HCT116 (cell line): ENCODE measurements around the gene TMEM14B. TPM values are rescaled to one million over a fixed set of nuclear protein-coding genes. Genes with fewer than 3 reads are reported as not detected.

Experiments
- ATAC-seq: fragments of 200-7000 bp; cut with Tn5 transposase; 2 replicates; pipeline ENCODE4 v1.9.1; 2020; ENCODE audit warnings: mild to moderate bottlenecking, moderate library complexity
- BruUV-seq: library from RNA; stranded (reverse); fragments of 400-500 nt; replicated peaks from 2 replicates; lab custom pipeline; 2021; lab: Mats Ljungman, UMichigan
- CTCF ChIA-PET: fragments of 300-600 bp; sonication (Branson Sonifier 250); formaldehyde crosslinking; loops from one replicate; lab custom pipeline; 2021; ENCODE audit warnings: antibody characterized with exemption; lab: Charles Lee
- POLR2A ChIA-PET: fragments of 300-600, 350-600 bp; sonication (Branson Sonifier 250); formaldehyde crosslinking; loops from one replicate; lab custom pipeline; 2021; ENCODE audit warnings: antibody characterized with exemption; lab: Charles Lee
- RAD21 ChIA-PET, 2 experiments: fragments of 300-600 bp; sonication (Branson Sonifier 250); formaldehyde crosslinking; loops; one replicate each; lab custom pipeline; 2023; ENCODE audit warnings: low total read pairs in 2 of 2; ENCODE audit not compliant: uncharacterized antibody in 2 of 2, unreplicated experiment in 2 of 2, low non-redundant PET in 1 of 2; lab: Charles Lee
- DNase-seq: peaks from one replicate; pipeline ENCODE4 v3.0.0-alpha.2; 2010; ENCODE audit warnings: low read depth, low spot score
- H2AFZ ChIP-seq: fragments of 200-600 bp; shearing (Covaris generic), sonication (generic); 2 replicates; pipeline ENCODE4 v1.6.1; 2017; ENCODE audit warnings: low read depth, mixed run types, mixed read lengths, antibody characterized with exemption, low read length; ENCODE audit not compliant: poor library complexity, severe bottlenecking
- H3K27ac ChIP-seq: 2 replicates; pipeline ENCODE4 v1.5.1; 2012; ENCODE audit warnings: low read depth, low read length
- H3K27me3 ChIP-seq: fragments of 200-600 bp; sonication (generic); 2 replicates; pipeline ENCODE4 v1.6.1; 2016; ENCODE audit warnings: mixed run types, low read length, mixed read lengths; ENCODE audit not compliant: insufficient read depth
- H3K36me3 ChIP-seq, 2 experiments: fragments of 200-500 bp in 1 of 2; fragments of 200-600 bp in 1 of 2; sonication (Bioruptor generic) in 1 of 2; sonication (generic) in 1 of 2; 2 replicates each; pipeline versions ENCODE4 v1.5.1 to v1.6.1; 2014 to 2016; ENCODE audit warnings: low read length in 2 of 2, inconsistent platforms in 1 of 2, mixed read lengths in 1 of 2, mixed run types in 1 of 2; ENCODE audit not compliant: insufficient read depth in 2 of 2, control insufficient read depth in 1 of 2
- H3K4me1 ChIP-seq, 2 experiments: fragments of 200-600 bp in 1 of 2; sonication (generic) in 1 of 2; 2 replicates each; pipeline versions ENCODE4 v1.5.1 to v1.6.1; 2012 to 2017; ENCODE audit warnings: low read length in 2 of 2, inconsistent platforms in 1 of 2, mild to moderate bottlenecking in 1 of 2, mixed read lengths in 1 of 2, mixed run types in 1 of 2, moderate library complexity in 1 of 2; ENCODE audit not compliant: insufficient read depth in 2 of 2, control insufficient read depth in 1 of 2
- H3K4me2 ChIP-seq: fragments of 200-600 bp; sonication (generic); 2 replicates; pipeline ENCODE4 v1.6.1; 2017; ENCODE audit warnings: mixed run types, low read length, mixed read lengths
- H3K4me3 ChIP-seq, 2 experiments: fragments of 200-600 bp in 1 of 2; sonication (generic) in 1 of 2; replicated peaks in 1 of 2; 2 replicates each; pipeline ENCODE4 v1.5.1; 2011 to 2016; ENCODE audit warnings: low read length in 2 of 2, control low read depth in 1 of 2, low read depth in 1 of 2, mild to moderate bottlenecking in 1 of 2, mixed read lengths in 1 of 2, mixed run types in 1 of 2
- H3K79me2 ChIP-seq: fragments of 200-600 bp; sonication (generic); 2 replicates; pipeline ENCODE4 v1.6.1; 2017; ENCODE audit warnings: mild to moderate bottlenecking, mixed run types, low read length, moderate library complexity, mixed read lengths; ENCODE audit not compliant: insufficient read depth
- H3K9ac ChIP-seq: fragments of 200-600 bp; sonication (generic); 2 replicates; pipeline ENCODE4 v1.6.1; 2016; ENCODE audit warnings: low read length, mixed read lengths
- H3K9me2 ChIP-seq: fragments of 200-600 bp; sonication (generic), shearing (Covaris generic); 2 replicates; pipeline ENCODE4 v1.6.1; 2017; ENCODE audit warnings: mixed run types, mild to moderate bottlenecking, moderate library complexity; ENCODE audit not compliant: insufficient read depth
- H3K9me3 ChIP-seq, 2 experiments: fragments of 200-500 bp in 1 of 2; fragments of 200-600 bp in 1 of 2; sonication (Bioruptor generic) in 1 of 2; sonication (generic) in 1 of 2; 2 replicates each; pipeline ENCODE4 v1.6.1; 2014 to 2017; ENCODE audit warnings: low read length in 2 of 2, mixed read lengths in 2 of 2, inconsistent platforms in 1 of 2, low read depth in 1 of 2, mild to moderate bottlenecking in 1 of 2, mixed run types in 1 of 2, moderate library complexity in 1 of 2; ENCODE audit not compliant: control insufficient read depth in 1 of 2, insufficient read depth in 1 of 2
- H4K20me1 ChIP-seq: fragments of 200-600 bp; sonication (generic), shearing (Covaris generic); 2 replicates; pipeline ENCODE4 v1.6.1; 2017; ENCODE audit warnings: mixed run types, mild to moderate bottlenecking, moderate library complexity; ENCODE audit not compliant: insufficient read depth
- ATF3 ChIP-seq: IDR thresholded peaks from 2 replicates; pipeline ENCODE4 v1.6.1; 2012
- CBX3 ChIP-seq: IDR thresholded peaks from 2 replicates; pipeline ENCODE4 v1.6.1; 2012; ENCODE audit warnings: low read depth
- CEBPB ChIP-seq: IDR thresholded peaks from 2 replicates; pipeline ENCODE4 v1.6.1; 2012; ENCODE audit warnings: low read depth
- EGR1 ChIP-seq: IDR thresholded peaks from 2 replicates; pipeline ENCODE4 v1.6.1; 2012; ENCODE audit warnings: low read depth
- FOSL1 ChIP-seq: IDR thresholded peaks from 2 replicates; pipeline ENCODE4 v1.6.1; 2012; ENCODE audit warnings: low read depth
- JUND ChIP-seq: IDR thresholded peaks from 2 replicates; pipeline ENCODE4 v1.6.1; 2012
- MAX ChIP-seq: IDR thresholded peaks from 2 replicates; pipeline ENCODE4 v1.6.1; 2012
- POLR2AphosphoS5 ChIP-seq: IDR thresholded peaks from 2 replicates; pipeline ENCODE4 v1.6.1; 2011; ENCODE audit warnings: mild to moderate bottlenecking, low read depth, low read length, moderate library complexity
- SIN3A ChIP-seq: IDR thresholded peaks from 2 replicates; pipeline ENCODE4 v1.6.1; 2012; ENCODE audit warnings: low read depth
- SP1 ChIP-seq: IDR thresholded peaks from 2 replicates; pipeline ENCODE4 v1.6.1; 2012; ENCODE audit warnings: low read depth
- SRF ChIP-seq: IDR thresholded peaks from 2 replicates; pipeline ENCODE4 v1.6.1; 2012; ENCODE audit warnings: low read depth
- TCF7L2 ChIP-seq: IDR thresholded peaks from 2 replicates; pipeline ENCODE4 v1.7.0; 2011; ENCODE audit warnings: borderline replicate concordance, inconsistent platforms; ENCODE audit not compliant: insufficient read depth, insufficient read length; ENCODE audit errors: extremely low read depth
- intact Hi-C: fragments of 100-400 bp; cut with micrococcal nuclease; formaldehyde crosslinking; loops from 2 replicates; pipeline ENCODE4 v1.10.0; 2022
- total RNA-seq: library from RNA; stranded (reverse); gene quantifications from one replicate; pipeline ENCODE4 v1.2.1, GENCODE V29; 2021; ENCODE audit not compliant: unreplicated experiment
- TF ChIP-seq, protein P1 (sequence below): IDR thresholded peaks from 2 replicates; pipeline ENCODE4 v1.6.1; 2012; ENCODE audit warnings: low read depth

Gene TMEM14B
- total RNA-seq, 1 experiment from 2014 or later: 83.6 TPM

- Histone ChIP-seq H3K9ac (peak overlapping the region; percentile 37), H3K9me2 (no peaks in the 10 kb centered on the region), H3K27ac (peak overlapping the region; percentile 49), H3K9me3 (no peaks in the 10 kb centered on the region), H3K79me2 (peaks cover 28% of the 10 kb centered on the region), H3K4me2 (peak overlapping the region; percentile 60), H4K20me1 (peaks cover 9% of the 10 kb centered on the region; the same call in 1 of the 2 replicates), H3K4me1 (peaks cover 25 to 46% of the 10 kb centered on the region in 2 experiments), H3K36me3 (peaks cover 7 to 13% of the 10 kb centered on the region in 2 experiments; a peak in 2 of 4 replicates), H3K27me3 (no peaks in the 10 kb centered on the region), H3K4me3 (peak overlapping the region in 1 of 2 experiments; percentile 36; a peak in 2 of 4 replicates), H2AFZ (no peak overlapping the region)
- CTCF ChIA-PET: interaction anchor here (0.8 to 1.1 kb wide), 3 partner anchors 13 to 254 kb away, joined by 3 to 4 read pairs (median 3); partner anchors contain the start of gene TMEM14B
- no TSS peak for BruUV-seq
- ATAC-seq (peak; percentile 85), DNase-seq (peak; percentile 78)
- POLR2A ChIA-PET: interaction anchor here (1.2 kb wide), 1 partner anchor 13 kb away, joined by 3 read pairs; no protein-coding TSS in a partner anchor
- intact Hi-C loops: no loop called here
- TF ChIP-seq JUND (peak; percentile 89), POLR2AphosphoS5 (peak; percentile 64), SRF (peak; percentile 67; the same call in 1 of the 2 replicates), EGR1 (no peak), CEBPB (peak; percentile 63), FOSL1 (peak; percentile 89), CBX3 (no peak), ATF3 (peak; percentile 51; the same call in 1 of the 2 replicates), MAX (peak; percentile 40; the same call in 1 of the 2 replicates), SP1 (peak; percentile 69), SIN3A (peak; percentile 74), TCF7L2 (no peak)
- TF ChIP-seq, protein P1, sequence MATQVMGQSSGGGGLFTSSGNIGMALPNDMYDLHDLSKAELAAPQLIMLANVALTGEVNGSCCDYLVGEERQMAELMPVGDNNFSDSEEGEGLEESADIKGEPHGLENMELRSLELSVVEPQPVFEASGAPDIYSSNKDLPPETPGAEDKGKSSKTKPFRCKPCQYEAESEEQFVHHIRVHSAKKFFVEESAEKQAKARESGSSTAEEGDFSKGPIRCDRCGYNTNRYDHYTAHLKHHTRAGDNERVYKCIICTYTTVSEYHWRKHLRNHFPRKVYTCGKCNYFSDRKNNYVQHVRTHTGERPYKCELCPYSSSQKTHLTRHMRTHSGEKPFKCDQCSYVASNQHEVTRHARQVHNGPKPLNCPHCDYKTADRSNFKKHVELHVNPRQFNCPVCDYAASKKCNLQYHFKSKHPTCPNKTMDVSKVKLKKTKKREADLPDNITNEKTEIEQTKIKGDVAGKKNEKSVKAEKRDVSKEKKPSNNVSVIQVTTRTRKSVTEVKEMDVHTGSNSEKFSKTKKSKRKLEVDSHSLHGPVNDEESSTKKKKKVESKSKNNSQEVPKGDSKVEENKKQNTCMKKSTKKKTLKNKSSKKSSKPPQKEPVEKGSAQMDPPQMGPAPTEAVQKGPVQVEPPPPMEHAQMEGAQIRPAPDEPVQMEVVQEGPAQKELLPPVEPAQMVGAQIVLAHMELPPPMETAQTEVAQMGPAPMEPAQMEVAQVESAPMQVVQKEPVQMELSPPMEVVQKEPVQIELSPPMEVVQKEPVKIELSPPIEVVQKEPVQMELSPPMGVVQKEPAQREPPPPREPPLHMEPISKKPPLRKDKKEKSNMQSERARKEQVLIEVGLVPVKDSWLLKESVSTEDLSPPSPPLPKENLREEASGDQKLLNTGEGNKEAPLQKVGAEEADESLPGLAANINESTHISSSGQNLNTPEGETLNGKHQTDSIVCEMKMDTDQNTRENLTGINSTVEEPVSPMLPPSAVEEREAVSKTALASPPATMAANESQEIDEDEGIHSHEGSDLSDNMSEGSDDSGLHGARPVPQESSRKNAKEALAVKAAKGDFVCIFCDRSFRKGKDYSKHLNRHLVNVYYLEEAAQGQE: no peak
- RAD21 ChIA-PET: interaction anchor here in 1 of 2 experiments (0.9 kb wide), 1 partner anchor 37 kb away, joined by 3 read pairs; the partner anchor contains the start of gene TMEM14C
Observed at GRCh38 chr6:10759884-10760329, 12.3 kb downstream of the TMEM14B start.
